ENCODE measurements around the gene MAGI1. TPM values are rescaled to one million over a fixed set of nuclear protein-coding genes. Genes with fewer than 3 reads are reported as not detected.

MAGI1 gene
- total RNA-seq, 4 donors from 2014 or later, result 42.4 to 71.6 (median 50.2) TPM

GRCh38 chr3:65748326-65748725, 290.4 kb downstream of the MAGI1 start:
- TF ChIP-seq CTCF (IDR thresholded peaks at IDR 0.05) (no peak), POLR2A (IDR thresholded peaks at IDR 0.05) (no peak)
- no peak for DNase-seq (ENCODE audit: low spot score in 2 of 2)
- WGBS, 2 donors, result 97% methylated on average over 1 of the region's 1 CpG
- H3K4me3 ChIP-seq (ENCODE audit: low read depth, poor library complexity, severe bottlenecking), result no peak overlapping the region
- intact Hi-C loops (cut with DNase I; ENCODE audit: low total_unique reads), result no loop called here

GRCh38 chr3:65746848-65747247, 291.9 kb downstream of the MAGI1 start:
- no peak for TF ChIP-seq POLR2A (IDR thresholded peaks at IDR 0.05)
- no peak for TF ChIP-seq CTCF (IDR thresholded peaks at IDR 0.05)
- DNase-seq (ENCODE audit: low spot score in 2 of 2), result no peak
- no peak overlapping the region for H3K4me3 ChIP-seq (ENCODE audit: low read depth, poor library complexity, severe bottlenecking)
- intact Hi-C loops (cut with DNase I; ENCODE audit: low total_unique reads), result no loop called here
- WGBS, 2 donors, result 92% methylated on average over 4 of the region's 4 CpGs

GRCh38 chr3:65745306-65745705, 293.4 kb downstream of the MAGI1 start:
- DNase-seq (ENCODE audit: low spot score in 2 of 2), result no peak
- WGBS, 2 donors, result 89 to 95% methylated on average over 2 of the region's 2 CpGs
- intact Hi-C loops (cut with DNase I; ENCODE audit: low total_unique reads), result no loop called here
- no peak overlapping the region for H3K4me3 ChIP-seq (ENCODE audit: low read depth, poor library complexity, severe bottlenecking)
- TF ChIP-seq POLR2A (IDR thresholded peaks at IDR 0.05), result no peak
- no peak for TF ChIP-seq CTCF (IDR thresholded peaks at IDR 0.05)

- DNase-seq (ENCODE audit: low spot score in 2 of 2), result no peak
- TF ChIP-seq POLR2A (IDR thresholded peaks at IDR 0.05) (no peak), CTCF (IDR thresholded peaks at IDR 0.05) (no peak)
- intact Hi-C loops (cut with DNase I; ENCODE audit: low total_unique reads), result no loop called here
- 29 to 35% methylated on average over 1 of the region's 1 CpG for WGBS, 2 donors
- H3K4me3 ChIP-seq (ENCODE audit: low read depth, poor library complexity, severe bottlenecking), result no peak overlapping the region
These were observed 295.8 kb downstream of the MAGI1 start for GRCh38 chr3:65742914-65743313.

- TF ChIP-seq CTCF (IDR thresholded peaks at IDR 0.05) (no peak), POLR2A (IDR thresholded peaks at IDR 0.05) (no peak)
- intact Hi-C loops (cut with DNase I; ENCODE audit: low total_unique reads), result no loop called here
- no peak overlapping the region for H3K4me3 ChIP-seq (ENCODE audit: low read depth, poor library complexity, severe bottlenecking)
- no peak for DNase-seq (ENCODE audit: low spot score in 2 of 2)
- WGBS, 2 donors, result 83% methylated on average over 4 of the region's 4 CpGs
These were observed 297.2 kb downstream of the MAGI1 start for GRCh38 chr3:65741540-65741939.

GRCh38 chr3:65739901-65740541, 298.7 kb downstream of the MAGI1 start:
- no peak overlapping the region for H3K4me3 ChIP-seq (ENCODE audit: low read depth, poor library complexity, severe bottlenecking)
- TF ChIP-seq POLR2A (IDR thresholded peaks at IDR 0.05) (no peak), CTCF (IDR thresholded peaks at IDR 0.05) (no peak)
- WGBS, 2 donors, result 58 to 59% methylated on average over 3 of the region's 3 CpGs
- no peak for DNase-seq (ENCODE audit: low spot score in 2 of 2)
- intact Hi-C loops (cut with DNase I; ENCODE audit: low total_unique reads), result no loop called here

Data from lower leg skin (tissue), 4 donors.